Fibroblast of lung (primary cell): ENCODE results near the gene MLLT6. TPM values are rescaled to one million over a fixed set of nuclear protein-coding genes. Genes with fewer than 3 reads are reported as not detected.

Experiments
- DNase-seq, 2 donors: peaks; one replicate each; pipeline versions ENCODE4 v3.0.0 to v3.0.0-alpha.2; 2010; ENCODE audit warnings: low read depth in 2 of 2
- H2AFZ ChIP-seq: 2 replicates; pipeline ENCODE4 v1.5.1; 2012; ENCODE audit warnings: low read length, control low read depth, inconsistent platforms
- H3K27ac ChIP-seq: 2 replicates; pipeline ENCODE4 v1.5.1; 2011; ENCODE audit warnings: low read length, control low read depth; ENCODE audit not compliant: insufficient read depth
- H3K27me3 ChIP-seq: 2 replicates; pipeline ENCODE4 v1.5.1; 2011; ENCODE audit warnings: mild to moderate bottlenecking, low read length; ENCODE audit not compliant: control insufficient read depth, insufficient read depth
- H3K36me3 ChIP-seq: 2 replicates; pipeline ENCODE4 v1.5.1; 2011; ENCODE audit warnings: low read length; ENCODE audit not compliant: control insufficient read depth, insufficient read depth
- H3K4me1 ChIP-seq: 2 replicates; pipeline ENCODE4 v1.5.1; 2011; ENCODE audit warnings: low read length; ENCODE audit not compliant: control insufficient read depth, insufficient read depth; ENCODE audit errors: extremely low read depth
- H3K4me2 ChIP-seq: 2 replicates; pipeline ENCODE4 v1.5.1; 2011; ENCODE audit warnings: low read length, control low read depth; ENCODE audit not compliant: insufficient read depth; ENCODE audit errors: extremely low read depth
- H3K4me3 ChIP-seq, 4 experiments: fragments of 200-600 bp in 1 of 4; sonication (generic) in 1 of 4; replicated peaks in 1 of 4; 2 replicates each; pipeline ENCODE4 v1.5.1; 2011 to 2016; ENCODE audit warnings: low read length in 4 of 4, low read depth in 3 of 4, mild to moderate bottlenecking in 3 of 4, control low read depth in 2 of 4, inconsistent platforms in 1 of 4, mixed read lengths in 1 of 4; ENCODE audit not compliant: insufficient read depth in 1 of 4; ENCODE audit errors: control extremely low read depth in 1 of 4
- H3K79me2 ChIP-seq: 2 replicates; pipeline ENCODE4 v1.5.1; 2012; ENCODE audit warnings: mild to moderate bottlenecking, low read length, inconsistent platforms; ENCODE audit not compliant: control insufficient read depth, insufficient read depth
- H3K9ac ChIP-seq: 2 replicates; pipeline ENCODE4 v1.5.1; 2011; ENCODE audit warnings: mild to moderate bottlenecking, low read length, control low read depth; ENCODE audit not compliant: insufficient read depth
- H3K9me3 ChIP-seq: 2 replicates; pipeline ENCODE4 v1.5.1; 2012; ENCODE audit warnings: low read depth, low read length; ENCODE audit not compliant: control insufficient read depth, insufficient read depth
- H4K20me1 ChIP-seq: 2 replicates; pipeline ENCODE4 v1.5.1; 2011; ENCODE audit warnings: low read length; ENCODE audit not compliant: control insufficient read depth, insufficient read depth; ENCODE audit errors: extremely low read depth
- CTCF ChIP-seq, 2 donors: IDR thresholded peaks in 1 of 2; conservative IDR thresholded peaks in 1 of 2; 1 replicate in 1 of 2; 2 replicates in 1 of 2; pipeline ENCODE4 v1.5.1; 2011 to 2012; ENCODE audit warnings: low read length in 2 of 2, control low read depth in 1 of 2, inconsistent platforms in 1 of 2, low read depth in 1 of 2, mild to moderate bottlenecking in 1 of 2
- EZH2 ChIP-seq: IDR thresholded peaks from 2 replicates; pipeline ENCODE4 v1.5.1; 2012; ENCODE audit warnings: low read length, control low read depth, mild to moderate bottlenecking; ENCODE audit errors: missing control alignments
- polyA plus RNA-seq, 2 donors: library from polyadenylated mRNA; depleted of rRNA in 1 of 2; stranded (reverse) in 1 of 2; unstranded in 1 of 2; fragments of >200 nt; gene quantifications; 2 replicates each; pipeline ENCODE4 v1.2.1, GENCODE V29; 2011 to 2012; ENCODE audit warnings: missing spikeins in 1 of 2
- total RNA-seq: library from RNA; depleted of rRNA; stranded (reverse); fragments of >200 nt; gene quantifications from 2 replicates; pipeline ENCODE4 v1.2.1, GENCODE V29; 2014

The MLLT6 gene
- total and polyA plus RNA-seq, 2 donors (not counting 1 experiment from before 2014, with no cell fraction given): 15.4 to 17.7 TPM

- Histone ChIP-seq H2AFZ (no peak overlapping the region), H3K4me2 (no peak overlapping the region), H3K4me3 (no peak overlapping the region), H3K27me3 (no peaks in the 10 kb centered on the region), H3K27ac (no peak overlapping the region), H3K4me1 (no peaks in the 10 kb centered on the region), H3K36me3 (peaks cover 8% of the 10 kb centered on the region), H4K20me1 (no peaks in the 10 kb centered on the region), H3K9ac (no peak overlapping the region), H3K79me2 (no peaks in the 10 kb centered on the region), H3K9me3 (no peaks in the 10 kb centered on the region)
- DNase-seq: no peak
- TF ChIP-seq CTCF (conservative IDR thresholded peaks at IDR 0.05 in 1 of 2, IDR thresholded peaks at IDR 0.05 in 1 of 2; ENCODE audit: low read depth in 1 of 2, low read length in 2 of 2) (no peak), EZH2 (no peak)
Observed at GRCh38 chr17:38713456-38714075, 8.5 kb downstream of the MLLT6 start.

GRCh38 chr17:38715216-38715943, 10.3 kb downstream of the MLLT6 start:
- H3K4me2 ChIP-seq: no peak overlapping the region

More at GRCh38 chr17:38715216-38715943, 10.3 kb downstream of the MLLT6 start:
- H2AFZ ChIP-seq: no peak overlapping the region
- H3K9me3 ChIP-seq: no peaks in the 10 kb centered on the region
- H4K20me1 ChIP-seq: no peaks in the 10 kb centered on the region
- no peaks in the 10 kb centered on the region for H3K79me2 ChIP-seq
- no peak overlapping the region for H3K4me3 ChIP-seq
- TF ChIP-seq CTCF (conservative IDR thresholded peaks at IDR 0.05 in 1 of 2, IDR thresholded peaks at IDR 0.05 in 1 of 2; ENCODE audit: low read depth in 1 of 2, low read length in 2 of 2): no peak
- no peak for DNase-seq
- H3K27me3 ChIP-seq: no peaks in the 10 kb centered on the region
- no peaks in the 10 kb centered on the region for H3K4me1 ChIP-seq
- H3K27ac ChIP-seq: no peak overlapping the region
- H3K36me3 ChIP-seq: peaks cover 10% of the 10 kb centered on the region
- H3K9ac ChIP-seq: no peak overlapping the region
